Left renal pelvis (tissue), 4 donors: ENCODE data around the gene ADAM12. TPM values are rescaled to one million over a fixed set of nuclear protein-coding genes. Genes with fewer than 3 reads are reported as not detected.

Experiments
- DNase-seq, 4 donors: peaks; one replicate each; pipeline ENCODE4 v3.0.0-alpha.2; 2013; ENCODE audit warnings: low read depth in 4 of 4, low spot score in 3 of 4
- polyA plus RNA-seq, 4 donors: library from polyadenylated mRNA; unstranded; fragments of 120-200 nt; gene quantifications; one replicate each; pipeline ENCODE4 v1.2.1, GENCODE V29; 2013; ENCODE audit not compliant: insufficient read length in 4 of 4

ADAM12 gene
- polyA plus RNA-seq, 4 donors: 23.1 to 100 (median 27.8) TPM

- DNase-seq: no peak
Observed at GRCh38 chr10:126242397-126243260, 145.6 kb downstream of the ADAM12 start.

GRCh38 chr10:126240483-126240882, 147.8 kb downstream of the ADAM12 start:
- no peak for DNase-seq

GRCh38 chr10:126239844-126240243, 148.4 kb downstream of the ADAM12 start:
- no peak for DNase-seq

GRCh38 chr10:126235979-126236851, 152.1 kb downstream of the ADAM12 start:
- no peak for DNase-seq

- DNase-seq: no peak
Observed at GRCh38 chr10:126235091-126235978, 152.9 kb downstream of the ADAM12 start.

GRCh38 chr10:126234630-126235029, 153.6 kb downstream of the ADAM12 start:
- DNase-seq: no peak

GRCh38 chr10:126233182-126234148, 154.8 kb downstream of the ADAM12 start:
- no peak for DNase-seq

GRCh38 chr10:126230587-126230986, 157.7 kb downstream of the ADAM12 start:
- no peak for DNase-seq

- DNase-seq: no peak
Observed at GRCh38 chr10:126229686-126230085, 158.6 kb downstream of the ADAM12 start.

- DNase-seq: no peak
Observed at GRCh38 chr10:126227762-126228134, 160.5 kb downstream of the ADAM12 start.

- DNase-seq: no peak
Observed at GRCh38 chr10:126226988-126227761, 161.1 kb downstream of the ADAM12 start.

GRCh38 chr10:126226205-126226604, 162.1 kb downstream of the ADAM12 start:
- DNase-seq: no peak

- DNase-seq: no peak
Observed at GRCh38 chr10:126225672-126226008, 162.6 kb downstream of the ADAM12 start.

- DNase-seq: no peak
Observed at GRCh38 chr10:126224967-126225671, 163.2 kb downstream of the ADAM12 start.

- no peak for DNase-seq
Observed at GRCh38 chr10:126223512-126224067, 164.7 kb downstream of the ADAM12 start.

- no peak for DNase-seq
Observed at GRCh38 chr10:126222736-126223511, 165.4 kb downstream of the ADAM12 start.

- no peak for DNase-seq
Observed at GRCh38 chr10:126221874-126222273, 166.4 kb downstream of the ADAM12 start.
